Aorta (tissue), 5 donors: ENCODE data around the gene ACSL1. TPM values are rescaled to one million over a fixed set of nuclear protein-coding genes. Genes with fewer than 3 reads are reported as not detected.

Source experiments
- ATAC-seq: fragments of 200-7000 bp; cut with Tn5 transposase; one replicate; pipeline ENCODE4 v1.9.1; 2022; ENCODE audit warnings: moderate library complexity; ENCODE audit not compliant: low FRiP score
- DNase-seq, 2 donors: peaks; one replicate each; pipeline ENCODE4 v3.0.0-alpha.2; 2020
- H3K27ac ChIP-seq, 2 donors: one replicate each; pipeline ENCODE4 v1.5.1; 2013; ENCODE audit warnings: low read length in 2 of 2, mild to moderate bottlenecking in 2 of 2, moderate library complexity in 2 of 2, control low read depth in 1 of 2, inconsistent platforms in 1 of 2, low read depth in 1 of 2
- H3K27me3 ChIP-seq, 2 donors: one replicate each; pipeline ENCODE4 v1.6.1; 2013; ENCODE audit warnings: control low read depth in 1 of 2, low read length in 1 of 2, mild to moderate bottlenecking in 1 of 2, moderate library complexity in 1 of 2; ENCODE audit not compliant: insufficient read depth in 2 of 2, control insufficient read depth in 1 of 2
- H3K36me3 ChIP-seq, 2 donors: one replicate each; pipeline ENCODE4 v1.6.1; 2013; ENCODE audit warnings: control low read depth in 1 of 2, low read length in 1 of 2, mild to moderate bottlenecking in 1 of 2; ENCODE audit not compliant: insufficient read depth in 2 of 2, control insufficient read depth in 1 of 2
- H3K4me1 ChIP-seq, 2 donors: one replicate each; pipeline ENCODE4 v1.6.1; 2013; ENCODE audit warnings: low read length in 2 of 2, control low read depth in 1 of 2, mild to moderate bottlenecking in 1 of 2, moderate library complexity in 1 of 2; ENCODE audit not compliant: insufficient read depth in 2 of 2, control insufficient read depth in 1 of 2
- H3K4me3 ChIP-seq, 2 donors: one replicate each; pipeline ENCODE4 v1.5.1; 2013; ENCODE audit warnings: low read length in 2 of 2, control low read depth in 1 of 2, mild to moderate bottlenecking in 1 of 2
- H3K9me3 ChIP-seq: one replicate; pipeline ENCODE4 v1.6.1; 2013; ENCODE audit warnings: mild to moderate bottlenecking, low read length; ENCODE audit not compliant: control insufficient read depth
- WGBS, 2 donors: extraction: QIAGEN DNeasy Blood & Tissue Kit; methylation state at CpG; one replicate each; pipeline ENCODE4 v1.1.7; 2013; 5-methylcytosine and 5-hydroxymethylcytosine counted together
- intact Hi-C, 2 donors: fragments of 100-400 bp; cut with DNase I; formaldehyde crosslinking; loops; one replicate each; pipeline versions ENCODE4 v1.14.2 to v1.15.0; 2022
- polyA plus RNA-seq, 2 donors: library from polyadenylated mRNA; stranded (reverse); fragments of 200-250 nt; gene quantifications; one replicate each; pipeline ENCODE4 v1.2.3, GENCODE V29; 2013
- total RNA-seq, 2 donors: library from RNA; stranded (reverse); fragmentation: NEBNext Ultra II Directional; extraction: Animal tissue kit (Norgen Biotek cat#: 25700); gene quantifications; one replicate each; pipeline ENCODE4 v1.2.1, GENCODE V29; 2021
- donor health status: healthy with polysubstance abuse.
- donor health status: Bipolar disorder and iron deficiency.
- donor health status: DM: no; HTN: no; CAD: no.
- donor health status: DM: no; HTN: no; CAD: no.
- donor health status: DM: yes; HTN: yes; CAD: no.

The ACSL1 gene
- total and polyA plus RNA-seq, 4 donors, result 20.3 to 97.8 (median 55.5) TPM

DNA sequence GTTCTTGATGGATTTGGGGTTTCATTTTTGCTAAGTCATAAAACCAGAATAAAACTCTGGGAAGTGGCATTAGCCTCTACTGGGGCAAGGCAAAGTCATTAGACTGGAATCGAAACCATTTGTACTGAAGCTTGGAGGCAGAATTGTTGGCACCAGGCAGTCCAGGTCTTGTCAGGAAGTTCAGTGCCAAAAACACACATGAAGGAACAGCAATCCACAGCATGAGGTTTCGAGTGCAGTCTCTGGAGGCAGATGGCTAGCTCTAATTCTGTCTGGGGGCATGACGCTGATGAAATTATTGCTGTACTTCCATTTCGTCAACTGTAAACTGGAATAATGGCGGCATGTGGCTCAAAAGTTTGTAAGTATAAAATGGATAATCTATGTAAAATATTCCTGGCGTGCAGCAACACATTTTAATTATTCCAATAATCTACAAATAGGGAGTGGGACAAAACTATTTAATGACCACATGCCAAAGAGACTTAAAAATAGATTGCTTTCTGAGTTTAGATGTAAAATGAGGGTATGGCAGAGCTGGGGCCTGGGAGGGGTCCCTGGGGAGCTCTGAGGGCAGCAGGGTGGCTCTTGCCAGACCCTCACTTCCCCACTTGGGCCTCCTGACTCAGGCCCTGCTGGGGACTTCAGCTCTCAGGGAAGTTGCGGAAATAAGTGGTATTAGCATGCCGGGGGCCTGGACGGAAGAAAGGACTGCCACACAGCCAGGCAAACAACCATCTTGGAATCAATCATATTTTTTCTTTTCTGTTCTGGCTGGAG lies 73.1 kb downstream of the ACSL1 start:
- Histone ChIP-seq H3K9me3 (no peaks in the 10 kb centered on the region), H3K36me3 (peaks cover 3 to 6% of the 10 kb centered on the region in 2 donors), H3K4me1 (no peaks in the 10 kb centered on the region), H3K27ac (no peak overlapping the region), H3K4me3 (no peak overlapping the region), H3K27me3 (no peaks in the 10 kb centered on the region)
- intact Hi-C loops, result no loop called here
- WGBS, 2 donors, result 80 to 87% methylated on average over 9 of the region's 9 CpGs
- ATAC-seq (no peak), DNase-seq (no peak)

GRCh38 chr4:184751585-184751956 lies 74.2 kb downstream of the ACSL1 start:
- Histone ChIP-seq H3K27ac (no peak overlapping the region), H3K4me1 (peaks cover 2% of the 10 kb centered on the region in 2 donors), H3K9me3 (no peaks in the 10 kb centered on the region), H3K4me3 (no peak overlapping the region), H3K36me3 (peaks cover 0 to 3% of the 10 kb centered on the region in 2 donors), H3K27me3 (no peaks in the 10 kb centered on the region)
- no peak for DNase-seq
- WGBS, 2 donors, result 76 to 78% methylated on average over 6 of the region's 6 CpGs
- no peak for ATAC-seq
- intact Hi-C loops, result no loop called here

- no peaks in the 10 kb centered on the region for H3K9me3 ChIP-seq
- no peak overlapping the region for H3K4me3 ChIP-seq
- H3K27me3 ChIP-seq, result no peaks in the 10 kb centered on the region
- intact Hi-C loops, result no loop called here
- ATAC-seq (no peak), DNase-seq (no peak)
- WGBS, 2 donors, result 78 to 81% methylated on average over 8 of the region's 8 CpGs
- H3K36me3 ChIP-seq, result no peaks in the 10 kb centered on the region
- H3K4me1 ChIP-seq, result peaks cover 2% of the 10 kb centered on the region in 2 donors
- H3K27ac ChIP-seq, result no peak overlapping the region
Measured at GRCh38 chr4:184750926-184751584, 74.7 kb downstream of the ACSL1 start.

DNA sequence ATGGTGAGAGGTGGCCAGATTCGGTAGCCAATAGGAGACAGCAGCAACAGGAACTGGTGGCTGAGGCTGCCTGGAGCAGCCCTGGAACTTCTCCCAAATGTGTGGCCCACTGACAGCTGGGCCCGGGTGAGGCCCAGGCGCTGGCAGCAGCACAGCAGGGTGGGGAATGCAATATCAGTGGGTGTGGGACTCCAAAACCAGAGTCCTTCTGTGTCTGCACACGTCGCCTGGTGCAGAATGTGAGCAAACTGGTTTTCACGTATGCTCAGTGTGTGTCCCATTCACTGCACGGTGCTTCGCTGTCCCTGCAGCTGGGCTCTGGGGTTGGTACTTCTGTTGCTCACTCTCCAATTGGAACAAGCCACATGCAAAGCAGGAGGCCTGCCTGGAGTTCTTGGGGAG lies 77.5 kb downstream of the ACSL1 start:
- no peaks in the 10 kb centered on the region for H3K27me3 ChIP-seq
- WGBS, 2 donors, result 45 to 57% methylated on average over 8 of the region's 8 CpGs
- H3K27ac ChIP-seq, result peak overlapping the region in 1 of 2 donors; percentile 29
- no peaks in the 10 kb centered on the region for H3K9me3 ChIP-seq
- no peak overlapping the region for H3K4me3 ChIP-seq
- H3K4me1 ChIP-seq, result peaks cover 2% of the 10 kb centered on the region in 2 donors
- intact Hi-C loops, result loop anchor here (5.0 to 10.0 kb wide), 4 partner anchors 77 to 347 kb away; partner anchors contain the start of gene ACSL1 (in 2 of the 2)
- DNase-seq (peak in 1 of 2 donors; percentile 61), ATAC-seq (peak; percentile 28)
- no peaks in the 10 kb centered on the region for H3K36me3 ChIP-seq

DNA sequence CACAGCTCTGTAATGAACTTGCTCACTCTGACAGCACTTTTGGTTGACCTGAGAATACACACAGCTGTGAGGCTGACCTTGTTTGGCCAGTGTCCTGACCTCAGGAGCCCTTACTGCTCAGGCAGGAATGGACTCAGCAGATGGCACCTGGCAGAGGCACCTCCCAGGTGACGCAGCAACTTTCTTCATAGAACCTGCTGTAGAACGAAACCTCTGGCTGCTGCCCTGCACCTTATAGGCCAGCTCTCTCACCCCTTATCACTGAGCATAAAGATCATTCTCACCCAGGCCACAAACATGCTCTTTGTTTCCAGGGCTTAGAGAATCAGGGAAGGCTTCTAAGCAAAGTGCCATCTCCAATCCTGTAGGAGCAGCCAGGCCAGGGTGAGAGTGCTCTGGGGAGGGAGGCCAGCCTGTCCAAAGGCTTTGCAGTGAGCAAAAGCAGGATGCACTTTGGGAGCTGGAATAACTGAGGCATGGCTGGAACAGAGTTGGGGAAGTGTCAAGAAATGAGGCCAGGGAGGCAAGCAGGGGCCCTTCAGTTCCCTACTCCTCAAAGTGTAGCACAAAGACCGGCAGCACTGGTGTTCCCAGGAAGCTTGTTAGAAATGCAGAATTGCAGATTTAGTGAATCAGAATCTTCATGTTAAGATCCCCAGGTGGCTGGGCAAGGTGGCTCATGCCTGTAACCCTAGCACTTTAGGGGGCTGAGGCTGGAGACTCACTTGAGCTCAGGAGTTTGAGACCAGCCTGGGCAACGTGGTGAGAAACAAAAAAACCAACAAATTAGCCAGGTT lies 78.5 kb downstream of the ACSL1 start:
- WGBS, 2 donors, result 68% methylated on average over 4 of the region's 4 CpGs
- Histone ChIP-seq H3K4me1 (peaks cover 2% of the 10 kb centered on the region in 2 donors), H3K27me3 (no peaks in the 10 kb centered on the region), H3K9me3 (no peaks in the 10 kb centered on the region), H3K4me3 (no peak overlapping the region), H3K36me3 (no peaks in the 10 kb centered on the region), H3K27ac (peak overlapping the region in 1 of 2 donors; percentile 98)
- DNase-seq, result no peak
- peak; percentile 27 for ATAC-seq
- intact Hi-C loops, result loop anchor here (5.0 to 10.0 kb wide), 4 partner anchors 78 to 348 kb away; partner anchors contain the start of gene ACSL1 (in 2 of the 2)

DNA sequence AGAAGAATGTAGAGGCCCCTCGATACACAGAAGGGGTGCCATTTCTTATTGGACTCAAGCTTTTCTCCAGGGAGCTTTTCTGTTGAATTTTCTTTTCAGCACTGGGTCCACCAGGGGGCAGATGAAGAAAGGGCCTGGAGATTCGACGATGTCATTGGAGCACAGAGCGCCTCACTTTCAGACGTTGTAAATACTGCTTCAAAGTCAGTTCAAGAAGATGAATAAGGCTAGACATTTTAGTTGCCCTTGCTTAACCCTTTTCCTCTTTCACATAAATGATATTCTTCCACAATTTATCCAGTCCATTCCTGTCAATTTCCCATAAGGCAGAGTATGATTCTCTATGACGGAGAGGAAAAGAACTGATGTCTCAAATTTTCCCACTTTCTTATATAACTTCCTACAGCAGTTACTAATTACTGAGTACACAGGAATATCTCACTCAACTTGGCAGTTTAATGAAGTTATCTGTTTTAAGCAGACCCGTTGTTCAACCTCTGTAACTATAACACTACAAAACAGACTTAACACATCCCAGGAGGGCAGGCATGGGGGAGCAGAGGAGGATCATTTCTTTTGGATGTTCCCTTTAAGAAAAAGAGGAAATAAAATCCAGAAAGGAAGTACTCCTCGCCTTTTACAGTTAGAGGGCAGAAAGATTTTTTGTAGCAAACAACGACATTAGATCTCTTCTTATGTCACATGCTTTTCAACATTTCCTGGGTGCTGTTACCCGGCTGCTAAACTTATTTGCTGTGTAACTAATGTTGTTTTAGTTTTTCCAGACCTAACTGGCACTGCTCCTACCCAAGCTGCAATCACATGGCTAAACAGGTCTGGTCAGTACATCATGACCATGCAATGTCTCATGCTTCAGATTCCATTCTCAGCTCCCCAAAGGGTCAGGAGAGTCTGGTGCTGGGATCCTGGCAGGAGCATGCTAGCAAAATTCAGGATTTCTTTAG lies 79.7 kb downstream of the ACSL1 start:
- H3K27ac ChIP-seq, result peak overlapping the region; percentile 58 to 84
- no peaks in the 10 kb centered on the region for H3K27me3 ChIP-seq
- no peak overlapping the region for H3K4me3 ChIP-seq
- no peaks in the 10 kb centered on the region for H3K9me3 ChIP-seq
- intact Hi-C loops, result loop anchor here (5.0 to 10.0 kb wide), 4 partner anchors 79 to 349 kb away; partner anchors contain the start of gene ACSL1 (in 2 of the 2)
- H3K36me3 ChIP-seq, result no peaks in the 10 kb centered on the region
- WGBS, 2 donors, result 1% methylated on average over 10 of the region's 10 CpGs
- peaks cover 2% of the 10 kb centered on the region in 2 donors for H3K4me1 ChIP-seq
- peak; percentile 88 for ATAC-seq
- peak; percentile 80 to 85 for DNase-seq

DNA sequence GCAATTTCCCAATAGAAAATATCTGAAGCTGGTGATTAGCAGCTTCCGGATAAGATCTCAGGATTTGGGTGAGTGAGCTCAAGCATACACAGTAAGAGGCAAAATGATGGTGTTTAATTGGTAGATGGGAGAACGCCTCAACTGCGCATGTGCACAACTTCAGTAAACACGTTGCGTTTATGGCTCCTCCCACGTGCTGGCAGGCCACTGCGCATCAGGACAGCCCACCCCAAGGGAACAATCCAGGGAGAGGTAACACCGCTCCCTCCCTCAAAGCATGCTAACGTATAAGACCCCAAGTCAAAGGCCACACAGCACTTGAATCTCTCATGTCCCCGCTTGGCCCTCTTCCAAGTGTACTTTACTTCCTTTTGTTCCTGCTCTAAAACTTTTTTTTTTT lies 81.5 kb downstream of the ACSL1 start:
- Histone ChIP-seq H3K4me1 (peaks cover 2% of the 10 kb centered on the region in 2 donors), H3K4me3 (no peak overlapping the region), H3K36me3 (no peaks in the 10 kb centered on the region), H3K9me3 (no peaks in the 10 kb centered on the region), H3K27me3 (no peaks in the 10 kb centered on the region), H3K27ac (no peak overlapping the region)
- DNase-seq (no peak), ATAC-seq (no peak)
- intact Hi-C loops, result loop anchor here (10.0 kb wide), 2 partner anchors 81 to 351 kb away; partner anchors contain the start of gene ACSL1 (in 2 of the 2)
- WGBS, 2 donors, result 89 to 92% methylated on average over 10 of the region's 10 CpGs
